VCaP (cell line): ENCODE data around the gene ZIK1.
A peak's percentile ranks its signal among the peaks of the same experiment; 100 is the strongest.

Source experiments
- H3K27ac ChIP-seq: fragments of 450-650 bp; 2 replicates; pipeline ENCODE4 v1.5.1; 2017
- CTCF ChIP-seq: fragments of 450-650 bp; conservative IDR thresholded peaks from 2 replicates; pipeline ENCODE4 v1.5.1; 2017; ENCODE audit warnings: mild to moderate bottlenecking, moderate library complexity

The ZIK1 gene

GRCh38 chr19:57559404-57560025 is 24.4 kb upstream of the ZIK1 start, which contains the start of gene ZNF550:
ZNF550 (minus strand) TSS chr19:57559863; CDS start chr19:57559682, 181 bp downstream.
- peak within 1 kb of the TSS; percentile 95 for H3K27ac ChIP-seq
- TF ChIP-seq CTCF: no peak

GRCh38 chr19:57560049-57560491 is 23.9 kb upstream of the ZIK1 start:
- H3K27ac ChIP-seq: peak overlapping the region; percentile 95
- TF ChIP-seq CTCF: no peak

- no peak overlapping the region for H3K27ac ChIP-seq
- no peak for TF ChIP-seq CTCF
Measured at GRCh38 chr19:57563547-57563946, 20.4 kb upstream of the ZIK1 start.

GRCh38 chr19:57566396-57567265 is 17.3 kb upstream of the ZIK1 start:
- TF ChIP-seq CTCF: no peak
- H3K27ac ChIP-seq: no peak overlapping the region

- TF ChIP-seq CTCF: no peak
Measured at GRCh38 chr19:57570707-57571106, 13.2 kb upstream of the ZIK1 start.

DNA sequence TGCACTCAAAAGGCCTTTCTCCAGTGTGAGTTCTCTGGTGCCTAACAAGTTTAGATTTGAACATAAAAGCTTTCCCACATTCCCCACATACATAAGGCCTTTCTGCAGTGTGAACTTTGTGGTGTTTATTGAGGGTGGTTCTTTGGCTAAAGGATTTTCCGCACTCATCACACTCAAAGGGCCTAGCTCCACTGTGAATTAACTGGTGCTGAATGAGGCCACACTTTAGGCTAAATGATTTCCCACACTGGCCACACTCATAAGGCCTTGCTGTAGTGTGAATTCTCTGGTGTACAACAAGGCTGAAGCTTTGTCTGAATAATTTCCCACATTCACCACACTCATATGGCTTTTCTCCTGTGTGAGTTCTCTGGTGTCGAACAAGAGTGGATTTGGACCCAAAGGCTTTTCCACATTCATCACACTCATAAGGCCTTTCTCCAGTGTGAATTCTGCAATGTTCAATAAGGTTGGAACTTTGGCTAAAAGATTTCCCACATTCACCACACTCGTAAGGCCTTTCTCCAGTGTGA is 11.5 kb upstream of the ZIK1 start:
- H3K27ac ChIP-seq: no peak overlapping the region
- no peak for TF ChIP-seq CTCF

More at GRCh38 chr19:57570707-57571106, 13.2 kb upstream of the ZIK1 start:
- H3K27ac ChIP-seq: no peak overlapping the region

GRCh38 chr19:57576661-57577060 is 7.3 kb upstream of the ZIK1 start:
- no peak overlapping the region for H3K27ac ChIP-seq
- TF ChIP-seq CTCF: no peak
